ENCODE data around the gene PER1. TPM values are rescaled to one million over a fixed set of nuclear protein-coding genes. Genes with fewer than 3 reads are reported as not detected.

The PER1 gene
- total and polyA plus RNA-seq, 2 of the 4 experiments (the other 2 are of a cell fraction), result 3.4 to 10.5 TPM

DNA sequence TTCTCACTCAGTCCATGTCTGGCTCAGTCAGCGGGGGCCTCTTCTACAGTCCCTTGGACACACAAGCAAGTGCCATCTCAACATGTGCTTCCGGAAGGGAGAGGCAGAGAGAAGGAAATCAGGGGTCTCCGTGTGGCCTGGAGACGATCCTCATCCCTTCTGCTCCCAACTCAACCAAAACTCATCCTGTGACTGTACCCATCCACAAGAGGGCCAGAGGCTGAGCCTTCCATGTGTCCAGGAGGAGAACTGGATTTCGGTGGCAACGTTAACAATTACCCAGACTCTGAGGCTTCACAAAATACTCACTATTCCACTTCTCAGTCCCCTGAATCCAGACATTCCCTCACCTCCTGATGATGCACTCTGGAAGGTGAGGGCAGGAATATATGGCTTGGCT lies 56.8 kb downstream of the PER1 start:
- CTCF ChIA-PET, result no interaction called here

More for the DNA sequence above, 56.8 kb downstream of the PER1 start:
- no peak overlapping the region for H3K18ac ChIP-seq (ENCODE audit: low read depth, low read length)
- H2AK9ac ChIP-seq (replicated peaks; ENCODE audit: low read depth, low read length, poor library complexity), result peak overlapping the region; percentile 19
- no peak overlapping the region for H2BK120ac ChIP-seq (ENCODE audit: low read depth, low read length)
- no peak overlapping the region for H3K56ac ChIP-seq (ENCODE audit: extremely low read depth, insufficient read depth, low read length)
- no peak overlapping the region for H4K8ac ChIP-seq (ENCODE audit: low read depth in 2 of 2, low read length in 2 of 2)
- no peak overlapping the region for H2BK15ac ChIP-seq (ENCODE audit: low read depth, low read length)
- no peaks in the 10 kb centered on the region for H3K36me3 ChIP-seq (ENCODE audit: control insufficient read depth, insufficient read depth, low read length)
- intact Hi-C loops (cut with micrococcal nuclease), result no loop called here
- no CpG with 5 or more reads among the region's 6 CpGs for WGBS, 2 experiments (ENCODE audit: extremely low coverage in 2 of 2, insufficient read length in 1 of 2)
- no peak overlapping the region for H3K4ac ChIP-seq (ENCODE audit: low read depth, low read length)
- H4K5ac ChIP-seq (ENCODE audit: low read depth, low read length), result no peak overlapping the region
- H3K9me3 ChIP-seq (ENCODE audit: control insufficient read depth, insufficient read depth, low read length), result no peaks in the 10 kb centered on the region
- no peak overlapping the region for H2AFZ ChIP-seq (replicated peaks; ENCODE audit: low read length, poor library complexity)
- H3K9me1 ChIP-seq (ENCODE audit: insufficient read depth, low read length), result no peaks in the 10 kb centered on the region; the same call in 1 of the 2 replicates
- DNase-seq, result no peak
- H2BK20ac ChIP-seq (ENCODE audit: low read depth, low read length), result no peak overlapping the region
- no peaks in the 10 kb centered on the region for H4K20me1 ChIP-seq (ENCODE audit: insufficient read depth, low read length)
- in situ Hi-C loops (cut with MboI; ENCODE audit: low sequenced_read_pairs), result loop anchor here (25.0 kb wide), 2 partner anchors 217 to 667 kb away; partner anchors contain the start of genes ARHGEF15 and SPDYE4
- no peak overlapping the region for H3K4me2 ChIP-seq (ENCODE audit: low read depth, low read length)
- H2BK5ac ChIP-seq (ENCODE audit: low read depth, low read length, poor library complexity, severe bottlenecking), result no peak overlapping the region
- no peak overlapping the region for H3K9ac ChIP-seq (ENCODE audit: low read depth, low read length)
- no peaks in the 10 kb centered on the region for H3K4me1 ChIP-seq (ENCODE audit: control insufficient read depth, insufficient read depth, low read length)
- H3K79me1 ChIP-seq (ENCODE audit: low read depth in 1 of 2, low read length in 2 of 2), result no peaks in the 10 kb centered on the region
- POLR2A ChIA-PET (ENCODE audit: unreplicated experiment), result no interaction called here
- peaks cover 60% of the 10 kb centered on the region for H3K27me3 ChIP-seq (ENCODE audit: control insufficient read depth, insufficient read depth, low read length)
- H4K91ac ChIP-seq (ENCODE audit: insufficient read depth, low read depth, low read length), result no peak overlapping the region
- H3K14ac ChIP-seq (replicated peaks; ENCODE audit: low read depth, low read length), result no peak overlapping the region
- no peak for ATAC-seq (ENCODE audit: low read depth)
- H3K27ac ChIP-seq (ENCODE audit: insufficient read depth, low read length), result no peak overlapping the region
- H3K4me3 ChIP-seq (ENCODE audit: insufficient read depth, low read depth, low read length), result no peak overlapping the region
- H2AK5ac ChIP-seq (ENCODE audit: low read depth, low read length), result no peak overlapping the region
- H3K23ac ChIP-seq (ENCODE audit: low read depth, low read length), result no peak overlapping the region
- dilution Hi-C loops (cut with HindIII; ENCODE audit: low sequenced_read_pairs, unreplicated experiment), result no loop called here
- no TSS peak for BruUV-seq (replicated peaks)
- TF ChIP-seq CTCF (conservative IDR thresholded peaks at IDR 0.05; ENCODE audit: low read depth, low read length), result no peak
- TF ChIP-seq NFE2L2 (IDR thresholded peaks at IDR 0.05; ENCODE audit: low read depth, low read length), result no peak
- no peak for TF ChIP-seq MAZ (IDR thresholded peaks at IDR 0.05; ENCODE audit: borderline replicate concordance, low read depth, low read length)
- no peak for TF ChIP-seq MAFK (IDR thresholded peaks at IDR 0.05; ENCODE audit: low read depth, low read length)
- no peak for TF ChIP-seq ELK1 (IDR thresholded peaks at IDR 0.05; ENCODE audit: borderline replicate concordance, low read depth, low read length)
- no peak for TF ChIP-seq RAD21 (IDR thresholded peaks at IDR 0.05; ENCODE audit: low read length)
- TF ChIP-seq POLR2A (IDR thresholded peaks at IDR 0.05; ENCODE audit: low read depth, low read length), result no peak
- no peak for TF ChIP-seq CEBPB (IDR thresholded peaks at IDR 0.05; ENCODE audit: low read depth, low read length)

Data from IMR-90 (cell line).